Bone marrow (tissue), 2 donors: ENCODE measurements around the gene ATP2B1.
"Not testable (repeated sequence)": the region's sequence is repeated elsewhere in the genome, so short reads cannot be mapped to it uniquely, and the experiment has no call there.

Experiments used
- DNase-seq, 2 donors: peaks; one replicate each; lab custom pipeline; 2025; lab: John Stamatoyannopoulos, UW

Gene ATP2B1

DNA sequence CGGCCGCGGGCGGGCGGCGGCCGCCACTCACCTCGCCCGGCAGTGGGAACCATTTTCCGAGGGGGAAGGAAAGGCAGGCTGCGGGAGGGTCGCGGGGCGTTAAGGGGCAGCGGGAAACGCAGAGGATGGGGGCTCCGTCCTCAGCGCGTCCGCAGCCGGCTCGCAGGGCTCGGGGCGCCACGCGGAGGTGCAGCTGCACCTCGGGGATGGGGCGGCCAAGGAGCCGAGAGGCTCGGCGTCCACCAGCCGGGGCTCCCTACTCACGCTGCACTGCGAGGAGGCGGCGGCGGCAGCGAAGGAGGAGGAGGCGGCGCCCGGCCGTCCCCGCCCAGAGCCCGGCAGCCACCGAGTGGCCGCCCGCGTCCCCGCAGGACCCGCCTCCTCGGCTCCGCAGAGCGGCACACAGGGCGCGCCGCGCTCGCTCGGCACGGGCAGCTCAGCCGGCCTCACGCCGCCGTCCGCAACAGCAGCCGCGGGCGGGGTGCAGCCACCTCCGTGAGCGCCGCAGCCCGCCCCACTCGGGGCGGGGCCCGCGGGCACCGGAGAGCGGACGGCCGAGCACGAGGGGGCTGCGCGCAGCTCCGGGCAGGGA lies at the start of gene ATP2B1:
ATP2B1 (minus strand) TSS at position 274 of the 592 bp plus-strand sequence. CDS start 52,952 bp downstream, outside the sequence.
- DNase-seq, result peak; percentile 69 to 92

- DNase-seq, result not testable (repeated sequence)
Observed at GRCh38 chr12:89757987-89758386, 49.3 kb upstream of the ATP2B1 start.

DNA sequence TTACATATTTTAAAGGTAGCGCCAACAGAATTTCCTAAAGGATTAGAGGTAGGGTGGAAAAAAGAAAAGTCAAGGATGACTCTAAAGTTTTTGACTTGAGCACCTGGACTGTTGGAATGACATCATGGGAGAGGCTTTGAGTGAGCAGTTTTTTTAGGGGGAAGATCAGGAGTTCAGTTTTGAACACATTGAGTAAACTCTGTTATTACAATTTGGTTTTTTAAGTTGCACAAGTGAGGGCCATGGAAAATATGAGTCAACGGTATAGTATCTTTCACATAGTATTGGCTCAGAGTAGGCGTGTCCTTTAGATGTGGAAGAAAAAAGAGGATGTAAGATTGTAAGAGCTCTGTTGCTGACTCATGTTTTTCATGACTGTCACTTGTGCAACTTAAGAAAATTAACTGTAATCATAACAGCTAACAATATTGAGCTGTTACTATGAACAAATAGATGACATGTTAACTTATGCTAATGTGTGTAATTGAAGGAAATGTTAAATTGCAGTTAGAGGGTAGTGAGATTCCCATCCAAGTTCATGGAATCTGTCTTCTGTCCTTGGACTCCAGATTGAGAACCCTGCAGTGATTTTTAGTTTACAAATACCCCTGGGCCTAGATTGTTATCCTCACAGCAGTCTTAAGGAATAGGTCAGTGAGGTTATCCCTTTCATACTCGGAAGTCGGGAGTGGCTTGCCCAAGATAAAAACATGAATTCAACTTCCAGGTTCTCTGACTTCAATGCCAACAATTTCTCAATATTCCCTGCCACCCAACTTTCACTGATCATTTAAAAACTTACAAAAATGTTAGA lies 48.2 kb upstream of the ATP2B1 start:
- peak in 1 of 2 donors; percentile 100 for DNase-seq

- DNase-seq, result peak in 1 of 2 donors; percentile 62
Observed at GRCh38 chr12:89756194-89756584, 47.6 kb upstream of the ATP2B1 start.

- no peak for DNase-seq
Observed at GRCh38 chr12:89753997-89754396, 45.4 kb upstream of the ATP2B1 start.

DNA sequence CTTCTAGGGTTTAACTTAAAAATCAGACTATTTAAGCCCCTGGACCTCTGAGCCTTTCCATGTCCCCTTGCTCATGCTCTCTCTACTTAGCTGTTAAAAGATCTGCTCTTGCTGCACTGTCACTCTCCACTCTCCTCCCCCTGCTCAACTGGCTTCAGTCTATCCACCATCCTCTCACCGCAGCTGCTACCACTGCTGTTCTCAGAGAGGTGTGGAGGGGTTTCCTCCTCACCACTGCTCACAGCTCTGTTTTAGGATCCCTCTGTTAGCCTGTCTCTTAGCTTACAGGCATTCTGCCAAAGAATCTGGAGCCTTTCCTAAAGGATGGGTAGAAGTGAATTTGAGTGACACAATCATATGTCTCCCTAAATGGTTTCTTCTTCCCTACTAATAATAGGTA lies 43.7 kb upstream of the ATP2B1 start:
- DNase-seq, result peak in 1 of 2 donors; percentile 82

GRCh38 chr12:89750389-89751351 lies 42.0 kb upstream of the ATP2B1 start:
- no peak for DNase-seq

DNA sequence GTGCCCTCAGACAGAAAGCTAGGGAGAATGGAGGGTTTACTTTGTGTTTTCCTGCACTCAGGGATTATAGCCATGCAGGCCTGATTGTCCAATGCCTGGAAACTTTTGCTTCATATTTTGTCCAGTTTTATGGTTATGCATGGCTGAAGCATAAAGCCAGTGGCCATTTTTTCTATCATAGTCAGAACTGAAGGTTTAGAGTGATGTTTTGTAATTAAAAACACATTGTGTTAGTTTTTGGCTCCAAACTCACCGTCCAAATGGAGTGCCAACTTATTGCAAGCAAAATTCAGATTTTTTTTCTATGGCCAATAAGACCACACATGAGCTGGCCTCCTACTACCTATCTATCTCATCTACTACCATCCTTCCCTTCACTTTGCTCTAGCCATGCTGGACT lies 40.2 kb upstream of the ATP2B1 start:
- DNase-seq, result no peak

GRCh38 chr12:89745286-89745685 lies 36.6 kb upstream of the ATP2B1 start:
- no peak for DNase-seq

DNA sequence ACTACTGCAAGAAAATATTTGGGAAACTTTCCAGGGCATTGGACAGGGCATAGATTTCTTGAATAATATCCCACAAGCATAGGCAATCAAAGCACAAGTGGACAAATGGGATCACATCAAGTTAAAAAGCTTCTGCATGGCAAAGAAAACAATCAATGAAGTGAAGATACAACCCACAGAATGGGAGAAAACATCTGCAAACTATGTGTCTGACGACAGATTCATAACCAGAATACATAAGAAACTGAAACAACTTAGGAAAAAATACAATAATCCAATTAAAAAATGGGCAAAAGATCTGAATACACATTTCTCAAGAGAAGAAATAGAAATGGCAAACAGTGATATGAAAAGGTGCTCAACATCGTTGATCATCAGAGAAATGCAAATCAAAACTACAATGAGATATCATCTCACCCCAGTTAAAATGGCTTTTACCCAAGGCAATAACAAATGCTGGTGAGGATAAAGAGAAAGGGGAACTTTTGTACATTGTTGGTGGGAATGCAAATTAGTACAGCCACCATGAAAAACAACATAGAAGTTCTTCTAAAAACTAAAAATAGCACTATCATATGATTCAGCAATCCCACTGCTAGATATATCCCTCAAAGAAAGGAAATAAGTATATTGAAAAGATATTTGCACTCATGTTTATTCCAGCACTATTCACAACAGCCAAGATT lies 33.8 kb upstream of the ATP2B1 start:
- peak in 1 of 2 donors; percentile 63 for DNase-seq

DNA sequence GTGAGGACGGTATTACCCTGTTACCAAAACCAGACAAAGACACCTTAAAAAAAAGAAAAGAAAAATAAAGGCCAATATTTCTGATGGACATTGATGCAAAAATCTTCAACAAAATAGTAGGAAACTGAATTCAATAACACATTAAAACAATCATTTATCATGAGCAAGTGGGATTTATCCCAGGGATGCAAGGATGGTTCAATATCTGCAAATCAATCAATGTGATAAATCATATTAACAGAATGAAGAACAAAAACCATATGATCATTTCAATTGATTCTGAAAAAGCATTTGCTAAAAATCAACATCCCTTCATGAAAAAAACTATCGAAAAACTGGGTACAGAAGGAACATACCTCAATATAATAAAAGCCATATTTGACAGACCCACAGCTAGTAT lies 32.3 kb upstream of the ATP2B1 start:
- no peak for DNase-seq

DNA sequence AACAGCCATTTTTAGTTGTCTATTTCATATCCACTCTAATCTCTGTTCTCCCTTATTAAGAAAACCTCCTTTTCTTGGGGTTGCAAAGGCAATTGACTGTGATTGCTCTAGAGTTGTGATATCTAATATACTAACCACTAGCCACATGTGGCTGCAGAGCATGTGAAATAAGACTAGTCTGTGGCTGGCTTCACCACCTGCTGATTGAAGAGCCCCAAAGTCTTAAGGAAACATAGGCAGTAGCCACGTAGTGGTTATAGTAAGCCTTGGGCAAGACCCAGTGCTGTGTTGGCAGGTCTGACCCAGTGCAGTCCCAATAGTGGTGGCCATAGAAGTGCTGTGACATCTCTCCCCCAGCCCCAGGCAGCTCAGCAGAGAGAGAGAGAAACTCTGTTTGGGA lies 28.4 kb upstream of the ATP2B1 start:
- DNase-seq, result no peak

GRCh38 chr12:89733579-89734201 lies 25.1 kb upstream of the ATP2B1 start:
- peak in 1 of 2 donors; percentile 80 for DNase-seq

GRCh38 chr12:89732522-89732921 lies 23.9 kb upstream of the ATP2B1 start:
- DNase-seq, result no peak

- peak in 1 of 2 donors; percentile 30 for DNase-seq
Observed at GRCh38 chr12:89731614-89732013, 23.0 kb upstream of the ATP2B1 start.

DNA sequence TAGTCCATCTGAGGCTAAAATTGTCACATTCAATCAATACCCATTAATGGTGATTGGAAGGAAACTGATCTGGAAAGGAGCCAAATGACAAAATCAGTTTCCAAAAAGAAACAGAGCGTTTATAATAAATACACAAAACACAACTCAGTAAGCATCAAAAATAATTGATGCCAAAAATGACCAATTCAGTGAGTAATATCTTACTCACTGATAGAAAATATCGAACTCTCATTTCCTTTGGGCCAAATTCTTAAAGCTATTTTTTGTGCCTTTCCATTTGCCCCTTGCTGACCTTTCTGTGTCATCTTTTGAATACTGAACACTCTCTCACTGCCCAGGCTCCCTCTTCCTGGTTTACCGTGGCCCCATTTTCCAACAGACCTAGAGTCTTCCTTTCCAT lies 22.5 kb upstream of the ATP2B1 start:
- no peak for DNase-seq

DNA sequence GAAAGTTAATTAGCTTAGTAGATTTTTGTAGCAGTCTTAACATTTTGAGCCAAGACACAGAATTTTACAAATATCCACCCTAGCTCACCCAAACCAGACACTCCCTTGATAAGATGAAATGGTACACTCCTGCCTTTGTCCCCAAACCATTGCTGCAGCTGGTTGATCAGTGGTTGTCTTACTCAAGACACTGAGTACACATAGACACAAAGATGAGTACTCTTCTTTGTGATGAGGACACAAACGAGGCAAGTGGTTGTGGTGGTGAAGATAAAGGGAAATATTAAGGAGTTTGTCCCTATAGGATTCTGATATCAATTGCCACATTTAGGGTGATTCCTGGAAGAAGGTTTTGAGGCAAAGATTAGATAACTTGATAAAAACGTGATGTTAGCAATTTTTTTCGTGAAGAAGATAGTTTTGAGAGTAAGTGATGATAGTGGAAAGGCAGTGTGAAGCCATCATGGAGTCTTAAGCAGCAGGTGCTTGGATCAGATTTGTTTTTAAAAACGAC lies 21.4 kb upstream of the ATP2B1 start:
- DNase-seq, result no peak

GRCh38 chr12:89723276-89723675 lies 14.6 kb upstream of the ATP2B1 start:
- no peak for DNase-seq

DNA sequence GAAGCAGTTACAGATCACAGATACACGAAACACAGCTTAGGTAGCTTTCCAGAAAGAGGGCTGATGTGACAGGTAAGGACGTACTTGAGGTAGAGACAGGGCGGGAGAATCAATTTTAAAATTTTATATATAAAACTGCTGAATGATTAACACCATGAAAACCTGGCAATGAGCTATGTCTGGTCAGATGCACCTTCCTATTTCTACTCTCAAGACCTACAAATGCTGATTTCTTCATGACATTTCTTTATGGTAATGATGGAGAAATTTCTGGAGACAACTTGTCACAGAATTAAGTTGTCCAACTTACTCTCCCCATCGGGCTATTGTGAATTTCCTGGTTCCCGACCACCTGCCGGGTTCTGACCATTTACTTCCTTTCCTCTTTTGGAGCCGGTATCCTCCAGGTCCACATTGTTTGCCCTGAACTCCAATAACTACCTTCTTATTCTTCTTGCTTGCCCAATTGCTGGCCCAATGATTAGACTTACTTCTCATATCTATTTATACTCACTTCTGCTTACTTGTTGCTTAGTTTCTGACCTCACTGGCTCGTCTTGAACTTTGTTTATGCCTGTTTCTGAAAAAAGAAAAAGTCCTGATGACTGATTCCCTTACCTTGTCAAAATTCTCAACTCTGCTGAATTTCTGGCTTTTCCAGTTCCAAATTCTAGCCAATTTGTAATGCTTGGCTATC lies 12.8 kb upstream of the ATP2B1 start:
- peak; percentile 36 to 80 for DNase-seq

GRCh38 chr12:89717759-89718523 lies 9.3 kb upstream of the ATP2B1 start:
- DNase-seq, result no peak
